Tibial artery (tissue), 4 donors: ENCODE results near the gene JMJD7.

Experiments
- DNase-seq, 2 donors: peaks; one replicate each; pipeline ENCODE4 v3.0.0-alpha.2; 2019
- H3K27ac ChIP-seq, 2 donors: fragments of 200-600 bp; sonication (generic) in 1 of 2; 1 replicate in 1 of 2; 2 replicates in 1 of 2; pipeline ENCODE4 v1.5.1; 2018 to 2019; ENCODE audit warnings: mild to moderate bottlenecking in 1 of 2
- H3K27me3 ChIP-seq, 2 donors: fragments of 200-600 bp; sonication (generic) in 1 of 2; one replicate each; pipeline versions ENCODE4 v1.5.1 to v1.6.0; 2016 to 2019
- H3K36me3 ChIP-seq, 3 donors: fragments of 200-600 bp; sonication (generic) in 2 of 3; one replicate each; pipeline ENCODE4 v1.5.1; 2016 to 2019; ENCODE audit warnings: mild to moderate bottlenecking in 2 of 3
- H3K4me1 ChIP-seq, 4 donors: fragments of 200-600 bp; sonication (generic) in 2 of 4; 1 replicate in 3 of 4; 2 replicates in 1 of 4; pipeline ENCODE4 v1.5.1; 2016 to 2019
- H3K4me3 ChIP-seq, 2 donors: fragments of 200-600 bp; sonication (generic) in 1 of 2; 1 replicate in 1 of 2; 2 replicates in 1 of 2; pipeline ENCODE4 v1.5.1; 2018 to 2019; ENCODE audit warnings: mild to moderate bottlenecking in 2 of 2
- H3K9me3 ChIP-seq, 3 donors: fragments of 200-600 bp; sonication (generic) in 1 of 3; one replicate each; pipeline ENCODE4 v1.5.1; 2016 to 2019
- intact Hi-C: fragments of 100-400 bp; cut with DNase I; formaldehyde crosslinking; loops from one replicate; pipeline ENCODE4 v1.15.0; 2023; ENCODE audit warnings: low total_unique reads
- TF ChIP-seq, protein P1 (sequence below), 2 experiments: fragments of 200-600 bp in 1 of 2; fragments of 450-650 bp in 1 of 2; IDR thresholded peaks; one replicate each; pipeline ENCODE4 v1.5.1; 2017 to 2019; ENCODE audit warnings: antibody characterized with exemption in 2 of 2, mild to moderate bottlenecking in 1 of 2, moderate library complexity in 1 of 2

Gene JMJD7

DNA sequence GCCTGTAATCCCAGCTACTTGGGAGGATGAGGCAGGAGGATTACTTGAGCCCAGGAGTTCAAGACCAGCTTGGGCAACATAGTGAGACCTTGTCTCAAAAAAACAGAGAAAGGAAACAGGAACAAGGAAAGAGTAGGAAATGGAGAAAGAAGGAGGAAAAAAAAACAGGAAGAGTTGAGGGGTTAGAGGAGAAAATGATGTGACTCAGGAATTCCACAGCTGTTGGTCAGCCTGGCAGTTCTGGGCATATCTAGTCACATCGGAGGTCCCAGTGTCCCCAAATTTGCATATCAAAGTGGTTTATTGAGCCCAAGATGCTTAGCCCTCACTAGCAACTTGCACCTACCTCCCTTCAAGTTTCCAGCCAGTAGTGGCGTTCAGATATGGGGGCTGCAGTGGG is 18.8 kb upstream of the JMJD7 start:
- H3K27ac ChIP-seq: no peak overlapping the region
- peaks cover 10 to 33% (median 20%) of the 10 kb centered on the region in 3 donors for H3K36me3 ChIP-seq
- H3K27me3 ChIP-seq: no peaks in the 10 kb centered on the region
- TF ChIP-seq, protein P1, sequence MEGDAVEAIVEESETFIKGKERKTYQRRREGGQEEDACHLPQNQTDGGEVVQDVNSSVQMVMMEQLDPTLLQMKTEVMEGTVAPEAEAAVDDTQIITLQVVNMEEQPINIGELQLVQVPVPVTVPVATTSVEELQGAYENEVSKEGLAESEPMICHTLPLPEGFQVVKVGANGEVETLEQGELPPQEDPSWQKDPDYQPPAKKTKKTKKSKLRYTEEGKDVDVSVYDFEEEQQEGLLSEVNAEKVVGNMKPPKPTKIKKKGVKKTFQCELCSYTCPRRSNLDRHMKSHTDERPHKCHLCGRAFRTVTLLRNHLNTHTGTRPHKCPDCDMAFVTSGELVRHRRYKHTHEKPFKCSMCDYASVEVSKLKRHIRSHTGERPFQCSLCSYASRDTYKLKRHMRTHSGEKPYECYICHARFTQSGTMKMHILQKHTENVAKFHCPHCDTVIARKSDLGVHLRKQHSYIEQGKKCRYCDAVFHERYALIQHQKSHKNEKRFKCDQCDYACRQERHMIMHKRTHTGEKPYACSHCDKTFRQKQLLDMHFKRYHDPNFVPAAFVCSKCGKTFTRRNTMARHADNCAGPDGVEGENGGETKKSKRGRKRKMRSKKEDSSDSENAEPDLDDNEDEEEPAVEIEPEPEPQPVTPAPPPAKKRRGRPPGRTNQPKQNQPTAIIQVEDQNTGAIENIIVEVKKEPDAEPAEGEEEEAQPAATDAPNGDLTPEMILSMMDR (IDR thresholded peaks at IDR 0.05): no peak
- DNase-seq: no peak
- peaks cover 0 to 18% (median 6%) of the 10 kb centered on the region in 4 donors for H3K4me1 ChIP-seq
- H3K4me3 ChIP-seq: no peak overlapping the region
- H3K9me3 ChIP-seq: no peaks in the 10 kb centered on the region
- intact Hi-C loops: no loop called here

DNA sequence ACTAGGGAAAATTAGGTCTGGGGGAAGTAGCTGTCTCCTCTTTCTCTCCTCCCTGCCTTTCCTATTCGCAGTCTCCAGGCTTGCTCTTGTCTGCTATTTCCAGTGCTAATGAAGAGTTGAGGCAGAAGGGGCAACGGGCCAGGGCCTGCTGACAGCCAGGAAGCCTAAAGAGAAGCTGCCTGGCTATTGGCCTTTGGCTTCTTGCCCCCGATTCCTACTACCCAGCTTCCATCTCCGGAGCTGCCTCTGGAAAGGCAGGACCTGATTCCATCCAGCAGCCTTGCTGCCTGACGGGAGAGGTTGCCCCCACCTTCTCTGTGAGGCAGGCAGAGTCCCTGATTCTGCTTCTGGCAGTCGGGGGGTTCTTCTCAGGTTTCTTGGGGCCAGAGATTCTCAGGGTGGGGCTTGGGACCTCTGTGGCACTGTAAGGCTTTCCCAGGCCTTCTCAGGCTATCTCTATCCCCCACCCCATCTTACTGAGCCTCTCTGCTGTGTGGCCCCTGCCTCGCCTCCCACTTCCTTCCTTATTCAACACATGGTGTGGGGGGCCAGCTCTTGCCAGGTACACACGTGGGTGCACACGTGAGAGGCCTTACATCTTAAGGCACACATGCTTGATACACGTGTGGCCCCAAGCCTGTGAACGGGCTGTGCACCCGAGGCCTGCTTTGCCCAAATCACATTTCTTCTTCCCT is 18.2 kb upstream of the JMJD7 start:
- peaks cover 0 to 13% (median 5%) of the 10 kb centered on the region in 4 donors for H3K4me1 ChIP-seq
- H3K27ac ChIP-seq: no peak overlapping the region
- H3K9me3 ChIP-seq: no peaks in the 10 kb centered on the region
- intact Hi-C loops: loop anchor here (10.0 kb wide), 1 partner anchor 215 kb away; no protein-coding TSS in a partner anchor
- no peaks in the 10 kb centered on the region for H3K27me3 ChIP-seq
- TF ChIP-seq, protein P1 (IDR thresholded peaks at IDR 0.05): no peak
- H3K36me3 ChIP-seq: peaks cover 10 to 34% (median 20%) of the 10 kb centered on the region in 3 donors
- no peak overlapping the region for H3K4me3 ChIP-seq
- DNase-seq: no peak

DNA sequence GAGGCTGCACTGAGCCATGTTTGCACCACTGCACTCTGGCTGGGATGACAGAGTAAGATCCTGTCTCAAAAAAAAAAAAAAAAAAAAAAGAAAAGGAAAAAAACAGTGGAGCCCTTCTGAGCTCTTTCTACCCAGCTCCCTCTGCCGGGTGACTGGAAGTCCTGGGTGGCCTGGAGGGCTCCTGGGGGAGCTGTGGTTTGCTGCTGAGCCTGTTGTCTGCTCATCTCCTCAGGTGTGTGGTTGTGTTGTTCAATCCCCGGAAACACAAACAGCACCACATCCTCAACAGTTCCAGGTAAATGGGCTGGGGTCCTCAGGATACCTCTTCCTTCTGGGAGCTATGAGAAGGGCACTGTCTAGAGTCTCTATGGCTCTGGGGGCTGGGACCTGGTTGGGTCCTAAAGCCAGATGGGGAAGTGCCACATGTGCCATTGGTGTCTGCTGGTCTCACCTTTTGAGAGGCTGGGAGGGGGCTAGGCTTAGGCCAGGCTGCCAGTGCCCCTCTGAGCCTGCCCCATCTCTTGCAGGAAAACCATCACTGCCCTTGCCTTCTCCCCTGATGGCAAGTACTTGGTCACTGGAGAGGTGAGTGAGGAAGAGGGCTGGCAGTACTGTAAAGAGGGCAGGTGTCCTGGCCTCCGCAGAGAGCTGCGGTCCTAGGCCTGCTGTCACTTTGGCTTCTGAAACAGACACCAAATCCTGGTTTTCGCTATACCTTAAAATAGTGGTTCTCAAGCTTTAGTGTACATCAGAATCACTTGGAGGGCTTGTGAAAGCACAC is 17.1 kb upstream of the JMJD7 start:
- TF ChIP-seq, protein P1 (IDR thresholded peaks at IDR 0.05): no peak
- no peak overlapping the region for H3K27ac ChIP-seq
- intact Hi-C loops: loop anchor here (10.0 kb wide), 1 partner anchor 216 kb away; no protein-coding TSS in a partner anchor
- no peak overlapping the region for H3K4me3 ChIP-seq
- H3K36me3 ChIP-seq: peaks cover 10 to 42% (median 31%) of the 10 kb centered on the region in 3 donors
- no peak for DNase-seq
- no peaks in the 10 kb centered on the region for H3K27me3 ChIP-seq
- peaks cover 0 to 8% (median 0%) of the 10 kb centered on the region in 4 donors for H3K4me1 ChIP-seq
- no peaks in the 10 kb centered on the region for H3K9me3 ChIP-seq

DNA sequence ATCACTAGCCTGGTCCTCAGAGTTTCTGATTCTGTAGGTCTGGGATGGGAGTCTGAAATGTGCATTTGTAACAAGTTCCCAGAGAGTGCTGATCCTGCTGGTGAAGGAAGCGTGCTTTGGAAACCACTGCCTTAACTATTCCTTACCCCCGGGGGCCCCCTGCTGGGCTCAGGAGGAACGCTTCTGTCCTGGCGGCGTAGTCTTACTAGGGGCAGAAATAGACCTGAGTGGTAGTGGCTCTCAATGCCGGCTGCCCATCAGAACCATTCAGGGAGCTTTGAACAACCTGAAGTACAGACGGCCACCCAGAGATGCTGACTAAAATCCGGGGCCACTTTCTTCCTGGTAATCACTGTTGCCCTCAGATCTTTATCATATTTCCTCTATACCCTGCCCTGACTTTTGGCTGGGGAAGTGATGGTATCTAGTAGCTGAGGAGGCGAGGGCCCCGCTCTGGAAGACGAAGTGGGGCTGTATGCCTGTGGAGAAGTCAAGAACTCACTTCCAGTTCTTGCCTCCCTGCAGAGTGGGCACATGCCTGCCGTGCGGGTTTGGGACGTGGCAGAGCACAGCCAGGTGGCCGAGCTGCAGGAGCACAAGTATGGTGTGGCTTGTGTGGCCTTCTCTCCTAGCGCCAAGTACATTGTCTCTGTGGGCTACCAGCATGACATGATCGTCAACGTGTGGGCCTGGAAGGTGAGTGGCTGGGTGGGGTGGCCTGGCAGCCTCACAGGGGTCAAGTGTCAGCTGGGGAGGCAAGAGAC is 16.3 kb upstream of the JMJD7 start:
- no peak overlapping the region for H3K27ac ChIP-seq
- no peaks in the 10 kb centered on the region for H3K4me1 ChIP-seq
- intact Hi-C loops: loop anchor here (10.0 kb wide), 1 partner anchor 217 kb away; no protein-coding TSS in a partner anchor
- no peak overlapping the region for H3K4me3 ChIP-seq
- H3K27me3 ChIP-seq: no peaks in the 10 kb centered on the region
- peak; percentile 87 to 90 for DNase-seq
- TF ChIP-seq, protein P1 (IDR thresholded peaks at IDR 0.05): peak; percentile 88 to 95
- H3K36me3 ChIP-seq: peaks cover 10 to 50% (median 37%) of the 10 kb centered on the region in 3 donors
- no peaks in the 10 kb centered on the region for H3K9me3 ChIP-seq

DNA sequence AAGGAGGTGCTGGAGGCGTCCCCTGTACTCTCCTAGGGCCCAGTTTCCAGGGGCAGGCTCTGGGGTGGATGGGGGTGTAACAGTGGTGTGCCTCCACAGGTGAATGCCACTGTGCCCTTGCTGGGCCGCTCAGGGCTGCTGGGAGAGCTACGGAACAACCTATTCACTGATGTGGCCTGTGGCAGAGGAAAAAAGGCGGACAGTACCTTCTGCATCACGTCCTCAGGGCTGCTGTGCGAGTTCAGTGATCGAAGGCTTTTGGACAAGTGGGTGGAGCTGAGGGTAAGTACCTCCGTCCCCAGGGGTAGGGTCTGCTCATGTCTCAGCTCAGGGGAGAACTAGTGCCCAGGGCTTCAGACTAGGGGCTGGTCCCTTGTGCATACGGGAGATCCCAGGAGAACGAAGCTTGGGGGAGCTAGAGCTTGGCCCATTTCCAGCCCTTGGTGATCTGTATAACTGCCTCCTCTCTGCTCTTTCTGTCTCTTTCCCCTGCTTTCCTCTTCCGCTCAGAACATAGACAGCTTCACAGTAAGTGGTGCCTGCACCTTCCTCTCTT is 15.0 kb upstream of the JMJD7 start:
- no peaks in the 10 kb centered on the region for H3K4me1 ChIP-seq
- no peaks in the 10 kb centered on the region for H3K9me3 ChIP-seq
- DNase-seq: no peak
- no peak overlapping the region for H3K4me3 ChIP-seq
- intact Hi-C loops: loop anchor here (10.0 kb wide), 1 partner anchor 218 kb away; no protein-coding TSS in a partner anchor
- peaks cover 19 to 62% (median 50%) of the 10 kb centered on the region in 3 donors for H3K36me3 ChIP-seq
- H3K27me3 ChIP-seq: no peaks in the 10 kb centered on the region
- TF ChIP-seq, protein P1 (IDR thresholded peaks at IDR 0.05): no peak
- no peak overlapping the region for H3K27ac ChIP-seq
